Activated T-helper 1 cell treated with anti-CD3 and anti-CD28 coated beads, Interleukin-12 subunit alpha, Interleukin-12 subunit beta, Interleukin-2, Interleukin-4 antibody, amounts not matched to agents 30 ng/mL and 10 ng/mL and 1 ng/mL, durations not matched to agents 14 hours and 24 hours and 36 hours (primary cell): ENCODE measurements around the gene SPART. TPM values are rescaled to one million over a fixed set of nuclear protein-coding genes. Genes with fewer than 3 reads are reported as not detected.
"Not testable (repeated sequence)": the region's sequence is repeated elsewhere in the genome, so short reads cannot be mapped to it uniquely, and the experiment has no call there.

Experiments
- DNase-seq: peaks from one replicate; pipeline ENCODE4 v3.0.0; 2021; ENCODE audit warnings: low spot score
- H3K27ac Mint-ChIP-seq: one replicate; pipeline ENCODE4 v1.8.0; 2021; ENCODE audit warnings: mild to moderate bottlenecking, mixed read lengths
- H3K27me3 Mint-ChIP-seq: one replicate; pipeline ENCODE4 v1.8.0; 2022; ENCODE audit warnings: mild to moderate bottlenecking, moderate library complexity, mixed read lengths; ENCODE audit not compliant: insufficient read depth
- H3K36me3 Mint-ChIP-seq: one replicate; pipeline ENCODE4 v1.8.0; 2021; ENCODE audit warnings: low read depth, mixed read lengths
- H3K4me1 Mint-ChIP-seq: one replicate; pipeline ENCODE4 v1.8.0; 2021; ENCODE audit warnings: low read depth, mixed read lengths
- H3K4me3 Mint-ChIP-seq: one replicate; pipeline ENCODE4 v1.8.0; 2021; ENCODE audit warnings: mild to moderate bottlenecking, moderate library complexity, mixed read lengths
- H3K9me3 Mint-ChIP-seq: one replicate; pipeline ENCODE4 v1.8.0; 2021; ENCODE audit warnings: mixed read lengths
- intact Hi-C: fragments of 100-400 bp; cut with micrococcal nuclease; formaldehyde crosslinking; loops from one replicate; pipeline ENCODE4 v1.15.1; 2024
- total RNA-seq: library from RNA; stranded (reverse); gene quantifications from 2 replicates; pipeline ENCODE4 v1.2.3, GENCODE V29; 2022

The SPART gene
- total RNA-seq, 1 donor from 2014 or later, result 28.7 TPM

DNA sequence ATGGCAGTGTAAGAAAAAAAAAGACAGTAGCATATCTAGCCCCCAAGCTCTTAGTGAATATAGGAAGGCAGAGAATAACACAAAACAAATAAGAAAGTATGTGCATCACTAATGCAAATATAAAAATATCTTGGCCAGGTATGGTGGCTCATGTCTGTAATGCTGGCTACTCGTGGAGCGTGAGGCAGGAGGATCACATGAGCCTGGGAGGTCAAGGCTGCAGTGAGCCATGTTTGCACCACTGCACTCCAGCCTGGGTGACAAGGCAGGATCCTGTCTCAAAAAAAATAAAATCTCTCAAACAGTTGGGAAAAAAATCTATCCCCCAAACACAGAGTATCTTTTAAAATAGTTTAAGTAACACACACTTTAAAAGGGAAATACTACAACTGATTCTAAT lies 17.4 kb downstream of the SPART start:
- intact Hi-C loops, result no loop called here
- H3K27me3 Mint-ChIP-seq, result no peaks in the 10 kb centered on the region
- peaks cover 7% of the 10 kb centered on the region for H3K4me1 Mint-ChIP-seq
- no peak for DNase-seq
- H3K4me3 Mint-ChIP-seq, result no peak overlapping the region
- peaks cover 43% of the 10 kb centered on the region for H3K36me3 Mint-ChIP-seq
- H3K9me3 Mint-ChIP-seq, result no peaks in the 10 kb centered on the region
- H3K27ac Mint-ChIP-seq, result no peak overlapping the region

- H3K27me3 Mint-ChIP-seq, result no peaks in the 10 kb centered on the region
- no peak overlapping the region for H3K4me3 Mint-ChIP-seq
- no peak for DNase-seq
- H3K9me3 Mint-ChIP-seq, result no peaks in the 10 kb centered on the region
- H3K27ac Mint-ChIP-seq, result no peak overlapping the region
- intact Hi-C loops, result no loop called here
- H3K4me1 Mint-ChIP-seq, result no peaks in the 10 kb centered on the region
- peaks cover 47% of the 10 kb centered on the region for H3K36me3 Mint-ChIP-seq
Observed at GRCh38 chr13:36325912-36326311, 20.3 kb downstream of the SPART start.

- DNase-seq, H3K9me3 Mint-ChIP-seq, H3K4me1 Mint-ChIP-seq, H3K4me3 Mint-ChIP-seq, intact Hi-C loops, H3K27me3 Mint-ChIP-seq, H3K27ac Mint-ChIP-seq: not testable (repeated sequence)
- peaks cover 41% of the 10 kb centered on the region for H3K36me3 Mint-ChIP-seq
Observed at GRCh38 chr13:36324881-36325280, 21.3 kb downstream of the SPART start.

DNA sequence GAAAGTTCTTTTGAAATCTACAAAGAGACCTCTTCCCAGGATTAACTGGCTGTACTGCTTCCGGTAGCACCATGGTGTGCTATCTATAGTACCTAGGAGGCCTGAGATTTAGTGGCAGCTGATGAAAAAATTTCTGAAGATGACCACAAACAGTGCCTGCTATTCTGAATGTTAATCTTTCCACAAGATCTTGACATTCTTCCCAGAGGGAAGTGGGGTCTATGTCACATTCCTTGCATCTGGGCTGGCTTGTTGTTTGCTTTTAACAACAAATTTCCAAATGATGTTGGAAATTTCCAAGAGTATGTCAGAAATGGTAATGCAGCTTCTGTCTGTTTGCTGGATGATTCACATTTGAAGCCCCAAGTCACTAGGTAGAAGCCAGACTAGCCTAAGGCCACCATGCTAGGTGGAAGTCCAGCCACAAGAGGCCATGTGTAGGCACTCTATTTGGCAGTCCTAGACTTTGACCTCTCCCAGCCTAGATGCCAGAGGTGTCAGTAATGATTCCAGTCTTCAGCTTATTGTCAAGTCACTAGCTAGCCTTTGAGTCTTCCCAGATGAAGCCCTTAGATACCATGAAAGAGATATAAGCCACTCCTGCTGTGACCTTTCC lies 22.1 kb downstream of the SPART start:
- Mint-ChIP-seq H3K9me3 (no peaks in the 10 kb centered on the region), H3K27ac (no peak overlapping the region), H3K36me3 (peaks cover 41% of the 10 kb centered on the region), H3K27me3 (no peaks in the 10 kb centered on the region), H3K4me3 (no peak overlapping the region), H3K4me1 (no peaks in the 10 kb centered on the region)
- intact Hi-C loops, result no loop called here
- DNase-seq, result no peak

DNA sequence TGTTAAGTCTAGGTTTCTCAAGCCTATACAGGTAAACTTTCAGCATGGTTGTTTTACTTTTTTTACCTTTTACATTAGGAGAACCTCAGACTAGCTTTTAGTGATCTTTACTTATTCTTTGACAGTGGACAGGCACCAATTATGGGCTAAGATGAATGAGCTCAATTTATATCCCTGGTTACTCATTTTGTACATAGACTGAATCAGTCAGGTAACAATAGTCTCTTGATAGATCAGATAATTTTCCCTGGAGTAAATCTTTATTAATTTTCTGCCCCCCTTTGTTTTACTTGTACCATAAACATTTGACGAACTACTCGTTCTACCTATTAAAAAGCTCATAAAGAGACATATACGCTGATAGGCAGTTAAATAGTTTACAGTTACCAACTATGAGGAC lies 22.8 kb downstream of the SPART start:
- no peak overlapping the region for H3K4me3 Mint-ChIP-seq
- no peak overlapping the region for H3K27ac Mint-ChIP-seq
- no peaks in the 10 kb centered on the region for H3K27me3 Mint-ChIP-seq
- intact Hi-C loops, result no loop called here
- no peaks in the 10 kb centered on the region for H3K4me1 Mint-ChIP-seq
- H3K9me3 Mint-ChIP-seq, result no peaks in the 10 kb centered on the region
- H3K36me3 Mint-ChIP-seq, result peaks cover 35% of the 10 kb centered on the region
- DNase-seq, result no peak

DNA sequence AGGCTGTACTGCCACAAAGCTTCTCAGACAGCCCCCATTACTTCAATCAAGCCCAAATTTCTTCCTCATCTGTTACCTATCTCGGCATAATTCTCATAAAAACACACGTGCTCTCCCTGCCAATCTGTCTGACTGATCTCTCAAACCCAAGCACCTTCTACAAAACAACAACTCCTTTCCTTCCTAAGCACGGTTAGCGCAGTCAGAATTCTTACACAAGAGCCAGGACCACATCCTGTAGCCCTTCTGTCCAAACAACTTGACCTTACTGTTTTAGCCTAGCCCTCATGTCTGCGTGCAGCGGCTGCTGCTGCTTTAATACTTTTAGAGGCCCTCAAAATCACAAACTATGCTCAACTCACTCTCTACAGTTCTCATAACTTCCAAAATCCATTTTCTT lies 26.4 kb downstream of the SPART start:
- H3K27me3 Mint-ChIP-seq, H3K27ac Mint-ChIP-seq, H3K4me1 Mint-ChIP-seq, H3K4me3 Mint-ChIP-seq, DNase-seq, H3K9me3 Mint-ChIP-seq, intact Hi-C loops: not testable (repeated sequence)
- H3K36me3 Mint-ChIP-seq, result peaks cover 25% of the 10 kb centered on the region

DNA sequence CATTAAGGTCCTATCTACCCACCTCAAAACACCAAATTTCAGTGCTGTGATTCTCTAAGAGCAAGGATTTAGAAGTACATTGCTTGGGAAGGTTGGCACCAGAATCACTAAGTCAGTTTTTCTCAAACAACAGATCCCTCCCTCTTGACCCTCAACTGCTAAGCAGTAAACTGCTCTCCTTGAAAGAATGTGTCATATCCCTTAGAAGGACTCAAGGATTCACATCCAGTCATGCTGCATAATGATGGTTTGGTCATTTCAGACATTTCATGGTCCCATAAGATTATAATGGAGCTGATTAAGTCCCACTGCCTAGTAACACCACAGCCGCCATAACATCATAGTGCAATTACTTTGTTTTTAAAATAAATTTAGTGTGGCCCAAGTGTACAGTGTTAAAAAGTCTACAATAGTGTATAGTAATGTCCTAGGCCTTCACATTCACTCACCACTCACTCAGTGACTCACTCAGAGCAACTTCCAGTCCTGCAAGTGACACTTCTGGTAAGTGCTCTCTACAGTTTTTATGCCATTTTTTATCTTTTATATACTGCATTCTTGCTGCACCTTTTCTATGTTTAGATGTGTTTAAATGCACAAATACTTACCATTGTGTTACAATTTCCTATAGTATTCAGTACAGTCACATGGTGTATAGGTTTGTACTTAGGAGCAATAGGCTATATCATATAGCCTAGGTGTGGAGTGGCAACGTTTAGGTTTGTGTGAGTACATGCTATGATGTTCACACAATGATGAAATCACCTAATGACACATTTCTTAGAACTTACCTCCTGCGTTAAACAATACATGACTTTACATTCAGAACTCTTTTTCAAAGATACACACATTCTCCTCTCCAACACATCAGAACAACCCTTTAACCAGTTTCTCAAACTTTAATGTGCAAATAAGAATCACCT lies 32.9 kb downstream of the SPART start:
- no peak overlapping the region for H3K27ac Mint-ChIP-seq
- no peaks in the 10 kb centered on the region for H3K4me1 Mint-ChIP-seq
- no peaks in the 10 kb centered on the region for H3K27me3 Mint-ChIP-seq
- peaks cover 31% of the 10 kb centered on the region for H3K36me3 Mint-ChIP-seq
- H3K9me3 Mint-ChIP-seq, result no peaks in the 10 kb centered on the region
- no peak overlapping the region for H3K4me3 Mint-ChIP-seq
- no peak for DNase-seq
- intact Hi-C loops, result no loop called here

- H3K27ac Mint-ChIP-seq, result no peak overlapping the region
- DNase-seq, result no peak
- intact Hi-C loops, result no loop called here
- no peaks in the 10 kb centered on the region for H3K4me1 Mint-ChIP-seq
- H3K9me3 Mint-ChIP-seq, result no peaks in the 10 kb centered on the region
- H3K27me3 Mint-ChIP-seq, result no peaks in the 10 kb centered on the region
- no peak overlapping the region for H3K4me3 Mint-ChIP-seq
- H3K36me3 Mint-ChIP-seq, result peaks cover 28% of the 10 kb centered on the region
Observed at GRCh38 chr13:36310417-36311108, 35.6 kb downstream of the SPART start.

DNA sequence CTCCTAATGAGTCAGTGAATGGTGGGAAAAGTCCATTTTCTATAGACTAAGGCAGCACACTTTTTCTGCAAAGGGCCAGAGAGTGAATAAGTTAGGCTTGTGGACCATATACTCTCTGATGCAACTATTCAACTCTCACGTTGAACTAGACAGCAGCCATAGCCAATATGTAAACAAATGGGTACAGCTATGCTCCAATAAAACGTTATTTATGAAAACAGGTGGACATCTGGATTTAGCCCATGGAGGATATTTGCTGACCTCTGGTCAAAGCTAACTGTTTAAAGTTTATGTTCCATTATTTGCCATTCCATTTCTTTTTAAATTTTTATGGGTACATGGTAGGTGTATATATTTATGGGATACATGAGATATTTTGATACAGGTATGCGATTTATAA lies 43.9 kb downstream of the SPART start:
- peaks cover 15% of the 10 kb centered on the region for H3K4me1 Mint-ChIP-seq
- H3K9me3 Mint-ChIP-seq, result no peaks in the 10 kb centered on the region
- no peak for DNase-seq
- H3K27ac Mint-ChIP-seq, result no peak overlapping the region
- intact Hi-C loops, result no loop called here
- H3K36me3 Mint-ChIP-seq, result peaks cover 16% of the 10 kb centered on the region
- no peak overlapping the region for H3K4me3 Mint-ChIP-seq
- H3K27me3 Mint-ChIP-seq, result peaks cover 21% of the 10 kb centered on the region

- DNase-seq, H3K4me3 Mint-ChIP-seq, H3K9me3 Mint-ChIP-seq: not testable (repeated sequence)
- Mint-ChIP-seq H3K4me1 (peaks cover 21% of the 10 kb centered on the region), H3K27ac (peak overlapping the region; percentile 61), H3K27me3 (peaks cover 25% of the 10 kb centered on the region), H3K36me3 (peaks cover 12% of the 10 kb centered on the region)
- intact Hi-C loops, result loop anchor here (5.0 kb wide), 1 partner anchor 118 kb away; no protein-coding TSS in a partner anchor
Observed at GRCh38 chr13:36299469-36299868, 46.7 kb downstream of the SPART start.

GRCh38 chr13:36298535-36299068 lies 47.6 kb downstream of the SPART start:
- Mint-ChIP-seq H3K4me1 (peaks cover 21% of the 10 kb centered on the region), H3K27ac (no peak overlapping the region), H3K4me3 (peak overlapping the region; percentile 87), H3K27me3 (peaks cover 25% of the 10 kb centered on the region), H3K9me3 (no peaks in the 10 kb centered on the region), H3K36me3 (peaks cover 9% of the 10 kb centered on the region)
- intact Hi-C loops, result loop anchor here (1.0 to 5.0 kb wide), 2 partner anchors 47 to 119 kb away; no protein-coding TSS in a partner anchor
- DNase-seq, result no peak

GRCh38 chr13:36297366-36298338 lies 48.5 kb downstream of the SPART start, which contains the start of gene CCDC169:
Gene CCDC169 (minus strand): TSS chr13:36297814. CDS start chr13:36297719, 95 bp downstream.
- Mint-ChIP-seq H3K4me3 (peak within 1 kb of the TSS; percentile 87), H3K36me3 (peaks cover 6% of the 10 kb centered on the region), H3K27ac (peak within 1 kb of the TSS; percentile 20), H3K27me3 (peaks cover 25% of the 10 kb centered on the region), H3K4me1 (peaks cover 21% of the 10 kb centered on the region), H3K9me3 (no peaks in the 10 kb centered on the region)
- peak; percentile 61 for DNase-seq
- intact Hi-C loops, result loop anchor here (1.0 to 5.0 kb wide), 2 partner anchors 48 to 120 kb away; no protein-coding TSS in a partner anchor
